Testis (tissue), 3 donors: ENCODE measurements around the gene GUCY2C. TPM values are rescaled to one million over a fixed set of nuclear protein-coding genes. Genes with fewer than 3 reads are reported as not detected.

Experiments
- DNase-seq: peaks from one replicate; pipeline ENCODE4 v3.0.0-alpha.2; 2019
- H3K27ac ChIP-seq, 2 donors: fragments of 200-600 bp; sonication (generic); one replicate each; pipeline ENCODE4 v1.5.1; 2019
- H3K27me3 ChIP-seq: fragments of 200-600 bp; sonication (generic); one replicate; pipeline ENCODE4 v1.5.1; 2019
- H3K36me3 ChIP-seq: fragments of 200-600 bp; sonication (generic); one replicate; pipeline ENCODE4 v1.5.1; 2017; ENCODE audit warnings: low read depth; ENCODE audit errors: missing control alignments
- H3K4me1 ChIP-seq: fragments of 200-600 bp; sonication (generic); one replicate; pipeline ENCODE4 v1.5.1; 2019
- H3K4me3 ChIP-seq, 2 donors: fragments of 200-600 bp; sonication (generic); one replicate each; pipeline ENCODE4 v1.5.1; 2017 to 2019
- H3K9me3 ChIP-seq: fragments of 200-600 bp; sonication (generic); one replicate; pipeline ENCODE4 v1.5.1; 2017
- CTCF ChIP-seq, 3 experiments: fragments of 450-650 bp in 2 of 3; fragments of 200-600 bp in 1 of 3; sonication (generic) in 1 of 3; IDR thresholded peaks; one replicate each; pipeline ENCODE4 v1.5.1; 2016 to 2019; ENCODE audit warnings: antibody characterized with exemption in 3 of 3, mild to moderate bottlenecking in 2 of 3, moderate library complexity in 1 of 3
- POLR2A ChIP-seq: fragments of 450-650 bp; IDR thresholded peaks from one replicate; pipeline ENCODE4 v1.6.1; 2017; ENCODE audit warnings: antibody characterized with exemption, mild to moderate bottlenecking, moderate library complexity
- WGBS, 2 donors: methylation state at CpG; one replicate each; pipeline ENCODE4 v1.1.5; 2018; 5-methylcytosine and 5-hydroxymethylcytosine counted together
- intact Hi-C: fragments of 100-400 bp; cut with DNase I; formaldehyde crosslinking; loops from one replicate; pipeline ENCODE4 v1.15.1; 2023; ENCODE audit warnings: low total_unique reads
- polyA plus RNA-seq: library from polyadenylated mRNA; stranded (reverse); fragments of 350-450 nt; fragmentation: Illumina TruSeq; extraction: RNeasy Lipid Tissue Mini Kit (QIAGEN cat#74804); gene quantifications from one replicate; pipeline ENCODE4 v1.2.3, GENCODE V29; 2014; ENCODE audit warnings: low read depth, low replicate concordance; ENCODE audit not compliant: insufficient read depth
- total RNA-seq, 2 donors: library from RNA; depleted of rRNA; stranded (reverse); fragments of >200 nt; gene quantifications; one replicate each; pipeline ENCODE4 v1.2.3, GENCODE V29; 2016

The GUCY2C gene
- total and polyA plus RNA-seq, 3 donors from 2014 or later: 0.12 to 0.39 (median 0.15) TPM

DNA sequence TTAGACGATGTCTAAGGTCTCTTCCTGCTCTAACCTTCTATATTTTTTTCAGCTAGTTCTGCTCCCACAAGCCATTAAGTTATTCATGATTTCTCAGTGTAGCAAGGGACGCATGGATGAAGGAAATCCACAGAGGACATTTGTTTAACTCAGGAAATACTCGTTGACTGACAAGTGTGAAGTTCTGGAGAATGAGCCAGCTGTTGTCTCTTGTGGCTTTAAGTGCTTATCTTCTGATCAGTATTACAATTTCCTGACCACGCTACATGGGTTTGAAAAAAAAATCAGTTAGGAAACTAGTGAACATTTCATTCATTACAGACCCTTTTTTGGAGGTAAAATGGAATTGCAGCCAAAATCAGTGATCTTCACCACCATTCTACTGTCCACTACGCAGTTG lies 53.1 kb downstream of the GUCY2C start:
- WGBS, 2 donors: 65 to 67% methylated on average over 5 of the region's 5 CpGs
- Histone ChIP-seq H3K4me1 (no peaks in the 10 kb centered on the region), H3K9me3 (no peaks in the 10 kb centered on the region), H3K27me3 (no peaks in the 10 kb centered on the region), H3K36me3 (no peaks in the 10 kb centered on the region), H3K27ac (no peak overlapping the region), H3K4me3 (no peak overlapping the region)
- no peak for DNase-seq
- no peak for TF ChIP-seq CTCF (IDR thresholded peaks at IDR 0.05)
- intact Hi-C loops: no loop called here

- H3K9me3 ChIP-seq: no peaks in the 10 kb centered on the region
- intact Hi-C loops: no loop called here
- TF ChIP-seq POLR2A (no peak), CTCF (IDR thresholded peaks at IDR 0.05) (no peak)
- no peaks in the 10 kb centered on the region for H3K27me3 ChIP-seq
- no peak overlapping the region for H3K4me3 ChIP-seq
- DNase-seq: no peak
- H3K4me1 ChIP-seq: no peaks in the 10 kb centered on the region
- no peak overlapping the region for H3K27ac ChIP-seq
- no peaks in the 10 kb centered on the region for H3K36me3 ChIP-seq
Measured at GRCh38 chr12:14638066-14638465, 58.3 kb downstream of the GUCY2C start.

DNA sequence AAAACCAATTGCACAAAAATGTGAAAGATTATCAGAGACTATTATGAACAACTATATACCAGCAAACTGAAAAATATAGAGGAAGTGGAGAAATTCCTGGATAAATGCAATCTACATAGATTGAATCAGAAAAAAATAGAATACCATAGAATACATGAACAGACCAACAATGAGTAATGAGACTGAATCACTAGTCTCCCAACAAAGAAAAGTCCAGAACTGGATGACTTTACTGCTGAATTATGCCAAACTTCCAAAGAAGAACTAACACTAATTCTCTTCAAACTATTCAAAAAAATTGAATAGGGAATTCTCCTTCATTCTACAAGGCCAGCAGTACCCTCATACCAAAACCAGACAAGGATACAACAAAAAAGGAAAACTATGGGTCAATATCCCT lies 60.6 kb downstream of the GUCY2C start:
- intact Hi-C loops: no loop called here
- no peaks in the 10 kb centered on the region for H3K4me1 ChIP-seq
- TF ChIP-seq CTCF (IDR thresholded peaks at IDR 0.05) (no peak), POLR2A (no peak)

DNA sequence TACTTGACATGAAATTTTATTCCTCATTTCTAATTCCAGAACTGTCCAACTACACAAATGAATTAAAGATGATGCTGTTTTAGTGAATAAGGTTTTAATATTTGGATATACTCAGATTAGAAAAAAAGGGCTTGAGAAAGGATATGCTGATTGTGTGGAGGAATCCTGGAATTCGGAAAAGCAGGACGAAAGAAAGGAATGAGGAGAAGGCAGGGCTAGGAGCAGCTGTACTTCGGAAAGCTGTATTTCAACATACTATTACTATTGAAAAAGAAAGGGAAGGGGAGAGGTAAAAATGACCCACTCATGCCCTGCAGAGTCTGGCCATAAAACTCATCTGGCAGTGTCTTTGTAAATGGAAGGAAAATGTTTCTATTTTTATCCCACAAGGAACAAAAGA lies 65.6 kb downstream of the GUCY2C start:
- intact Hi-C loops: no loop called here

More for the DNA sequence above, 60.6 kb downstream of the GUCY2C start:
- Histone ChIP-seq H3K4me3 (no peak overlapping the region), H3K27me3 (no peaks in the 10 kb centered on the region), H3K27ac (no peak overlapping the region), H3K36me3 (no peaks in the 10 kb centered on the region), H3K9me3 (no peaks in the 10 kb centered on the region)
- DNase-seq: no peak

More for the DNA sequence above, 65.6 kb downstream of the GUCY2C start:
- no peaks in the 10 kb centered on the region for H3K27me3 ChIP-seq
- H3K36me3 ChIP-seq: no peaks in the 10 kb centered on the region
- no peak overlapping the region for H3K27ac ChIP-seq
- no peaks in the 10 kb centered on the region for H3K4me1 ChIP-seq
- no peaks in the 10 kb centered on the region for H3K9me3 ChIP-seq
- 41 to 53% methylated on average over 3 of the region's 3 CpGs for WGBS, 2 donors
- DNase-seq: no peak
- no peak overlapping the region for H3K4me3 ChIP-seq
- TF ChIP-seq CTCF (IDR thresholded peaks at IDR 0.05): no peak
- no peak for TF ChIP-seq POLR2A
